A673 (cell line): Measurements from ENCODE around the gene PPP2R1A.

ENCODE experiments used
- CTCF ChIP-seq: fragments of 300-800, 200-600 bp; sonication (generic); conservative IDR thresholded peaks from 2 replicates; pipeline ENCODE4 v1.5.1; 2017; ENCODE audit warnings: low read depth, mild to moderate bottlenecking, antibody characterized with exemption, low read length, moderate library complexity, mixed read lengths
- EZH2 ChIP-seq: fragments of 200-600 bp; sonication (generic); IDR thresholded peaks from 2 replicates; pipeline ENCODE4 v1.6.1; 2017; ENCODE audit warnings: borderline replicate concordance, low read depth, mild to moderate bottlenecking, mixed read lengths, antibody characterized with exemption, low read length; ENCODE audit not compliant: poor library complexity, severe bottlenecking

- TF ChIP-seq CTCF = peak; percentile 89
- TF ChIP-seq EZH2 = no peak
Measured at GRCh38 chr19:52237771-52238400, 48.0 kb downstream of the PPP2R1A start.
